Liver (tissue), 9 donors: Measurements from ENCODE around the gene KCNMA1. TPM values are rescaled to one million over a fixed set of nuclear protein-coding genes. Genes with fewer than 3 reads are reported as not detected.

Experiments
- DNase-seq: peaks from one replicate; pipeline ENCODE4 v3.0.0-alpha.2; 2017; ENCODE audit warnings: low spot score
- H3K27ac ChIP-seq, 2 donors: one replicate each; pipeline ENCODE4 v1.7.0; 2013; ENCODE audit warnings: inconsistent platforms in 2 of 2, low read length in 2 of 2, control low read depth in 1 of 2, low read depth in 1 of 2, mild to moderate bottlenecking in 1 of 2
- H3K27me3 ChIP-seq, 4 donors: one replicate each; pipeline versions ENCODE4 v1.6.1 to v1.7.0; 2013; ENCODE audit warnings: low read length in 3 of 4, inconsistent platforms in 1 of 4, mild to moderate bottlenecking in 1 of 4, moderate library complexity in 1 of 4; ENCODE audit not compliant: control insufficient read depth in 4 of 4, insufficient read depth in 4 of 4
- H3K36me3 ChIP-seq, 4 donors: one replicate each; pipeline versions ENCODE4 v1.6.1 to v1.7.0; 2013; ENCODE audit warnings: low read length in 3 of 4, mild to moderate bottlenecking in 3 of 4, low read depth in 1 of 4, moderate library complexity in 1 of 4; ENCODE audit not compliant: control insufficient read depth in 4 of 4, insufficient read depth in 3 of 4
- H3K4me1 ChIP-seq, 4 donors: one replicate each; pipeline versions ENCODE4 v1.6.1 to v1.7.0; 2013; ENCODE audit warnings: low read length in 3 of 4, mild to moderate bottlenecking in 3 of 4, moderate library complexity in 1 of 4; ENCODE audit not compliant: control insufficient read depth in 4 of 4, insufficient read depth in 4 of 4
- H3K4me3 ChIP-seq, 3 donors: one replicate each; pipeline versions ENCODE4 v1.6.1 to v1.7.0; 2013; ENCODE audit warnings: low read length in 3 of 3, control low read depth in 1 of 3, low read depth in 1 of 3, mild to moderate bottlenecking in 1 of 3
- H3K9ac ChIP-seq, 2 donors: one replicate each; pipeline ENCODE4 v1.7.0; 2013; ENCODE audit warnings: low read length in 2 of 2, mild to moderate bottlenecking in 2 of 2, moderate library complexity in 2 of 2, control low read depth in 1 of 2, low read depth in 1 of 2
- H3K9me3 ChIP-seq, 4 donors: one replicate each; pipeline versions ENCODE4 v1.6.1 to v1.7.0; 2013; ENCODE audit warnings: low read length in 3 of 4; ENCODE audit not compliant: control insufficient read depth in 4 of 4
- EGR1 ChIP-seq, 2 donors: IDR thresholded peaks; 2 replicates each; pipeline ENCODE4 v1.6.1; 2016 to 2018; ENCODE audit warnings: antibody characterized with exemption in 2 of 2, low read depth in 2 of 2
- FOXA1 ChIP-seq: IDR thresholded peaks from 2 replicates; pipeline ENCODE4 v1.6.1; 2016; ENCODE audit warnings: antibody characterized with exemption
- FOXA2 ChIP-seq: IDR thresholded peaks from 2 replicates; pipeline ENCODE4 v1.6.1; 2016; ENCODE audit warnings: antibody characterized with exemption
- GABPA ChIP-seq, 2 donors: IDR thresholded peaks in 1 of 2; conservative IDR thresholded peaks in 1 of 2; 2 replicates each; pipeline ENCODE4 v1.6.1; 2016; ENCODE audit warnings: antibody characterized with exemption in 2 of 2, mild to moderate bottlenecking in 1 of 2, moderate library complexity in 1 of 2
- HNF4A ChIP-seq, 2 donors: conservative IDR thresholded peaks; 2 replicates each; pipeline ENCODE4 v1.6.1; 2016; ENCODE audit warnings: antibody characterized with exemption in 2 of 2, mild to moderate bottlenecking in 2 of 2
- HNF4G ChIP-seq: IDR thresholded peaks from 2 replicates; pipeline ENCODE4 v1.6.1; 2016; ENCODE audit warnings: antibody characterized with exemption
- JUND ChIP-seq, 2 donors: IDR thresholded peaks; 2 replicates each; pipeline ENCODE4 v1.6.1; 2016; ENCODE audit warnings: antibody characterized with exemption in 2 of 2
- NR2F2 ChIP-seq: IDR thresholded peaks from 2 replicates; pipeline ENCODE4 v1.6.1; 2016; ENCODE audit warnings: antibody characterized with exemption
- RAD21 ChIP-seq, 2 donors: IDR thresholded peaks; 2 replicates each; pipeline ENCODE4 v1.6.1; 2016; ENCODE audit warnings: antibody characterized with exemption in 2 of 2, mild to moderate bottlenecking in 2 of 2
- RXRA ChIP-seq, 2 donors: IDR thresholded peaks; 2 replicates each; pipeline ENCODE4 v1.6.1; 2017 to 2018; ENCODE audit warnings: antibody characterized with exemption in 2 of 2, mild to moderate bottlenecking in 1 of 2
- SP1 ChIP-seq: IDR thresholded peaks from 2 replicates; pipeline ENCODE4 v1.6.1; 2018; ENCODE audit warnings: antibody characterized with exemption, mild to moderate bottlenecking
- TAF1 ChIP-seq: conservative IDR thresholded peaks from 2 replicates; pipeline ENCODE4 v1.6.1; 2016; ENCODE audit warnings: antibody characterized with exemption, mild to moderate bottlenecking
- YY1 ChIP-seq: IDR thresholded peaks from 2 replicates; pipeline ENCODE4 v1.6.1; 2016; ENCODE audit warnings: antibody characterized with exemption, mild to moderate bottlenecking
- WGBS: extraction: QIAGEN DNeasy Blood & Tissue Kit; methylation state at CpG from one replicate; pipeline ENCODE4 v1.1.7; 2013; 5-methylcytosine and 5-hydroxymethylcytosine counted together
- polyA plus RNA-seq, 2 donors: library from polyadenylated mRNA; stranded (reverse) in 1 of 2; unstranded in 1 of 2; fragments of 200-250 nt in 1 of 2; fragments of >200 nt in 1 of 2; fragmentation: Nextera tagmentation in 1 of 2; extraction: Ambion mirVana in 1 of 2; gene quantifications; one replicate each; pipeline versions ENCODE4 v1.2.1 to v1.2.3, GENCODE V29; 2013 to 2015
- total RNA-seq, 2 donors: library from RNA; depleted of rRNA; stranded (reverse); fragments of >200 nt; gene quantifications; one replicate each; pipeline ENCODE4 v1.2.3, GENCODE V29; 2014
- TF ChIP-seq, protein P1 (sequence below): fragments of 150-350 bp; IDR thresholded peaks from 2 replicates; pipeline ENCODE4 v1.5.1; 2017; ENCODE audit warnings: improper control_type of control experiment, low read depth, low read length; ENCODE audit not compliant: missing input control
- TF ChIP-seq, protein P2 (sequence below): IDR thresholded peaks from 2 replicates; pipeline ENCODE4 v1.6.1; 2016; ENCODE audit warnings: antibody characterized with exemption
- TF ChIP-seq, protein P3 (sequence below): IDR thresholded peaks from 2 replicates; pipeline ENCODE4 v1.6.1; 2016; ENCODE audit warnings: antibody characterized with exemption
- TF ChIP-seq, protein P4 (sequence below): IDR thresholded peaks from 2 replicates; pipeline ENCODE4 v1.6.1; 2016; ENCODE audit warnings: antibody characterized with exemption
- TF ChIP-seq, protein P5 (sequence below): IDR thresholded peaks from 2 replicates; pipeline ENCODE4 v1.6.1; 2016; ENCODE audit warnings: antibody characterized with exemption, mild to moderate bottlenecking
- donor health status: healthy.
- donor health status: healthy.
- donor health status: healthy.
- donor health status: healthy.
- donor health status: healthy.

Gene KCNMA1
- total and polyA plus RNA-seq, 4 donors: 2.5 to 9.7 (median 4.7) TPM

DNA sequence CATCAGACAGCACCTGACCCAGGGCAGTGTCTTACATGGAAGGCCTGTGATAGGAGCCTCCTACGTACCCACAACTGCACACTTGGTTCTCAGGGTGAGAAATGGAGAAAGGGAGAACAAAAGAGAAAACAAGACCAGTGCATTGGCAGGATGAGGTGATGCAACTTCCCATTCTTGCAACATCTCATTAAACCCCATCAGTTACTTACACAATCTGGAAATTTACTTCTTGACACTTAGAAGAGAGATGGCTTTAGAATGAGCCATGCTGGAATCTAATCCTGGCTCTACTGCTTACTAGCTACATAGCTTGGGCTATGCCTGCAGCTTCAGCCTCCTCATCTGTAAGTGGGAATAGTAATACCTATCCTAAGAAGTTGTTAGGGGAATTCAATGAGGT is 391.7 kb downstream of the KCNMA1 start:
- DNase-seq: no peak
- TF ChIP-seq HNF4A (conservative IDR thresholded peaks at IDR 0.05) (no peak), GABPA (IDR thresholded peaks at IDR 0.05 in 1 of 2, conservative IDR thresholded peaks at IDR 0.05 in 1 of 2) (no peak), EGR1 (IDR thresholded peaks at IDR 0.05; ENCODE audit: low read depth in 2 of 2) (no peak), FOXA1 (no peak)
- TF ChIP-seq, protein P1, sequence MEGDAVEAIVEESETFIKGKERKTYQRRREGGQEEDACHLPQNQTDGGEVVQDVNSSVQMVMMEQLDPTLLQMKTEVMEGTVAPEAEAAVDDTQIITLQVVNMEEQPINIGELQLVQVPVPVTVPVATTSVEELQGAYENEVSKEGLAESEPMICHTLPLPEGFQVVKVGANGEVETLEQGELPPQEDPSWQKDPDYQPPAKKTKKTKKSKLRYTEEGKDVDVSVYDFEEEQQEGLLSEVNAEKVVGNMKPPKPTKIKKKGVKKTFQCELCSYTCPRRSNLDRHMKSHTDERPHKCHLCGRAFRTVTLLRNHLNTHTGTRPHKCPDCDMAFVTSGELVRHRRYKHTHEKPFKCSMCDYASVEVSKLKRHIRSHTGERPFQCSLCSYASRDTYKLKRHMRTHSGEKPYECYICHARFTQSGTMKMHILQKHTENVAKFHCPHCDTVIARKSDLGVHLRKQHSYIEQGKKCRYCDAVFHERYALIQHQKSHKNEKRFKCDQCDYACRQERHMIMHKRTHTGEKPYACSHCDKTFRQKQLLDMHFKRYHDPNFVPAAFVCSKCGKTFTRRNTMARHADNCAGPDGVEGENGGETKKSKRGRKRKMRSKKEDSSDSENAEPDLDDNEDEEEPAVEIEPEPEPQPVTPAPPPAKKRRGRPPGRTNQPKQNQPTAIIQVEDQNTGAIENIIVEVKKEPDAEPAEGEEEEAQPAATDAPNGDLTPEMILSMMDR: no peak
- no peaks in the 10 kb centered on the region for H3K27me3 ChIP-seq
- no peak overlapping the region for H3K9ac ChIP-seq
- peak overlapping the region in 1 of 2 donors; percentile 3 for H3K27ac ChIP-seq
- WGBS: 82% methylated on average over 1 of the region's 1 CpG
- H3K36me3 ChIP-seq: no peaks in the 10 kb centered on the region
- H3K9me3 ChIP-seq: no peaks in the 10 kb centered on the region
- H3K4me3 ChIP-seq: no peak overlapping the region
- peaks cover 4 to 47% (median 39%) of the 10 kb centered on the region in 4 donors for H3K4me1 ChIP-seq

DNA sequence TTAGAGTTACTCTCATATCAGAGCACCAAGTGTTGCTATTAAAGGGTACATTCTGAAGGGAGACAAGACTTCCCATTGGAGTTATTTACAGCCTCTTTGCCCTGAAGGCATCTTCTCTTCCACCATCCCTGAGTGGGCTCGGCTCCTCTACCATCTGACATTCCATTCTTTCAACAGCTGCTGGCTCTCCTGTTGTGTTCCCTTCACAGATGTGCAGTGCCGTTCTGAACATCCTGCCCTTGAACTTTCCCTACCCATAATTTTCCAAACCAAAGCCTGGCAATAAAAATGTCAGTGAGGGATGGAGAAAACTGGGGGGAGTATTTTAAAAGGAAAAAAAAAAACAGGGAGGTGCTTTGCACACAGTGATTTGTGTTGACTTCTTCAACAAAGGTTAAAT is 392.9 kb downstream of the KCNMA1 start:
- TF ChIP-seq JUND (IDR thresholded peaks at IDR 0.05): no peak
- TF ChIP-seq, protein P2, sequence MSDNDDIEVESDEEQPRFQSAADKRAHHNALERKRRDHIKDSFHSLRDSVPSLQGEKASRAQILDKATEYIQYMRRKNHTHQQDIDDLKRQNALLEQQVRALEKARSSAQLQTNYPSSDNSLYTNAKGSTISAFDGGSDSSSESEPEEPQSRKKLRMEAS: no peak
- no peak for TF ChIP-seq GABPA (IDR thresholded peaks at IDR 0.05 in 1 of 2, conservative IDR thresholded peaks at IDR 0.05 in 1 of 2)
- TF ChIP-seq, protein P3, sequence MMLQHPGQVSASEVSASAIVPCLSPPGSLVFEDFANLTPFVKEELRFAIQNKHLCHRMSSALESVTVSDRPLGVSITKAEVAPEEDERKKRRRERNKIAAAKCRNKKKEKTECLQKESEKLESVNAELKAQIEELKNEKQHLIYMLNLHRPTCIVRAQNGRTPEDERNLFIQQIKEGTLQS: no peak
- no peaks in the 10 kb centered on the region for H3K36me3 ChIP-seq
- no peak overlapping the region for H3K27ac ChIP-seq
- no peak overlapping the region for H3K9ac ChIP-seq
- H3K27me3 ChIP-seq: no peaks in the 10 kb centered on the region
- H3K4me1 ChIP-seq: peaks cover 0 to 35% (median 27%) of the 10 kb centered on the region in 4 donors
- no peaks in the 10 kb centered on the region for H3K9me3 ChIP-seq
- H3K4me3 ChIP-seq: no peak overlapping the region
- DNase-seq: no peak
- WGBS: 90% methylated on average over 2 of the region's 2 CpGs

DNA sequence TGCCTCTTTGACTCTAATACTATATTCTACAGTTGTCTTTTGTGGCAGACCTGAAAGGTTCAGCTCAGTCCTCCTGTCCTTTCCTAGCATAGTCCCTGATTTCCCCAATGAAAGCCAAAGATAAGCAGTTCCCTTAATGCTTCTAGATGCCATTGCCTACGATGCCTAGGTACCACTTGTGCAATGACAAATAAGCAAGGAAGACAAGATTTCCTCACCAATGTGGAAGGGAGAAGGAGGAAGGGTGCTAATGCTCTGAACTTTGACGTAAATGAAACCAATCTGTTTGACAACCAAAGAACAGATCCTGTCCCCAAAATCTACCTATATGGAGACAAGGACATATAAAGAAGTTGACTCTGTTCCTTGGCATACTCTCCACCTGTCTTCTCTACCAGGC is 393.3 kb downstream of the KCNMA1 start:
- Histone ChIP-seq H3K9ac (no peak overlapping the region), H3K9me3 (no peaks in the 10 kb centered on the region), H3K27ac (no peak overlapping the region), H3K4me1 (peaks cover 0 to 30% (median 22%) of the 10 kb centered on the region in 4 donors), H3K4me3 (no peak overlapping the region), H3K27me3 (no peaks in the 10 kb centered on the region), H3K36me3 (no peaks in the 10 kb centered on the region)
- WGBS: 89% methylated on average over 2 of the region's 2 CpGs
- no peak for DNase-seq
- TF ChIP-seq HNF4G: no peak
- no peak for TF ChIP-seq FOXA2
- no peak for TF ChIP-seq YY1
- TF ChIP-seq RAD21 (IDR thresholded peaks at IDR 0.05): no peak
- TF ChIP-seq RXRA (IDR thresholded peaks at IDR 0.05): no peak
- TF ChIP-seq TAF1: no peak
- TF ChIP-seq HNF4A (conservative IDR thresholded peaks at IDR 0.05): no peak
- TF ChIP-seq, protein P1: no peak
- no peak for TF ChIP-seq GABPA (IDR thresholded peaks at IDR 0.05 in 1 of 2, conservative IDR thresholded peaks at IDR 0.05 in 1 of 2)
- TF ChIP-seq, protein P3: no peak
- TF ChIP-seq JUND (IDR thresholded peaks at IDR 0.05): no peak
- no peak for TF ChIP-seq NR2F2
- TF ChIP-seq, protein P4, sequence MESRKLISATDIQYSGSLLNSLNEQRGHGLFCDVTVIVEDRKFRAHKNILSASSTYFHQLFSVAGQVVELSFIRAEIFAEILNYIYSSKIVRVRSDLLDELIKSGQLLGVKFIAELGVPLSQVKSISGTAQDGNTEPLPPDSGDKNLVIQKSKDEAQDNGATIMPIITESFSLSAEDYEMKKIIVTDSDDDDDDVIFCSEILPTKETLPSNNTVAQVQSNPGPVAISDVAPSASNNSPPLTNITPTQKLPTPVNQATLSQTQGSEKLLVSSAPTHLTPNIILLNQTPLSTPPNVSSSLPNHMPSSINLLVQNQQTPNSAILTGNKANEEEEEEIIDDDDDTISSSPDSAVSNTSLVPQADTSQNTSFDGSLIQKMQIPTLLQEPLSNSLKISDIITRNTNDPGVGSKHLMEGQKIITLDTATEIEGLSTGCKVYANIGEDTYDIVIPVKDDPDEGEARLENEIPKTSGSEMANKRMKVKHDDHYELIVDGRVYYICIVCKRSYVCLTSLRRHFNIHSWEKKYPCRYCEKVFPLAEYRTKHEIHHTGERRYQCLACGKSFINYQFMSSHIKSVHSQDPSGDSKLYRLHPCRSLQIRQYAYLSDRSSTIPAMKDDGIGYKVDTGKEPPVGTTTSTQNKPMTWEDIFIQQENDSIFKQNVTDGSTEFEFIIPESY: no peak
- TF ChIP-seq SP1: no peak
- TF ChIP-seq, protein P5, sequence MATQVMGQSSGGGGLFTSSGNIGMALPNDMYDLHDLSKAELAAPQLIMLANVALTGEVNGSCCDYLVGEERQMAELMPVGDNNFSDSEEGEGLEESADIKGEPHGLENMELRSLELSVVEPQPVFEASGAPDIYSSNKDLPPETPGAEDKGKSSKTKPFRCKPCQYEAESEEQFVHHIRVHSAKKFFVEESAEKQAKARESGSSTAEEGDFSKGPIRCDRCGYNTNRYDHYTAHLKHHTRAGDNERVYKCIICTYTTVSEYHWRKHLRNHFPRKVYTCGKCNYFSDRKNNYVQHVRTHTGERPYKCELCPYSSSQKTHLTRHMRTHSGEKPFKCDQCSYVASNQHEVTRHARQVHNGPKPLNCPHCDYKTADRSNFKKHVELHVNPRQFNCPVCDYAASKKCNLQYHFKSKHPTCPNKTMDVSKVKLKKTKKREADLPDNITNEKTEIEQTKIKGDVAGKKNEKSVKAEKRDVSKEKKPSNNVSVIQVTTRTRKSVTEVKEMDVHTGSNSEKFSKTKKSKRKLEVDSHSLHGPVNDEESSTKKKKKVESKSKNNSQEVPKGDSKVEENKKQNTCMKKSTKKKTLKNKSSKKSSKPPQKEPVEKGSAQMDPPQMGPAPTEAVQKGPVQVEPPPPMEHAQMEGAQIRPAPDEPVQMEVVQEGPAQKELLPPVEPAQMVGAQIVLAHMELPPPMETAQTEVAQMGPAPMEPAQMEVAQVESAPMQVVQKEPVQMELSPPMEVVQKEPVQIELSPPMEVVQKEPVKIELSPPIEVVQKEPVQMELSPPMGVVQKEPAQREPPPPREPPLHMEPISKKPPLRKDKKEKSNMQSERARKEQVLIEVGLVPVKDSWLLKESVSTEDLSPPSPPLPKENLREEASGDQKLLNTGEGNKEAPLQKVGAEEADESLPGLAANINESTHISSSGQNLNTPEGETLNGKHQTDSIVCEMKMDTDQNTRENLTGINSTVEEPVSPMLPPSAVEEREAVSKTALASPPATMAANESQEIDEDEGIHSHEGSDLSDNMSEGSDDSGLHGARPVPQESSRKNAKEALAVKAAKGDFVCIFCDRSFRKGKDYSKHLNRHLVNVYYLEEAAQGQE: no peak
